ENCODE results near the gene RAPGEF5. TPM values are rescaled to one million over a fixed set of nuclear protein-coding genes. Genes with fewer than 3 reads are reported as not detected.

RAPGEF5 gene
- total RNA-seq, 1 experiment from 2014 or later: 5.6 TPM

GRCh38 chr7:22193450-22193983 is 163.4 kb downstream of the RAPGEF5 start:
- H3K9me3 ChIP-seq (ENCODE audit: low read length): no peaks in the 10 kb centered on the region
- H3K27ac ChIP-seq (ENCODE audit: low read length): no peak overlapping the region
- no peak overlapping the region for H3K4me2 ChIP-seq (ENCODE audit: low read length)
- ChIA-PET POLR2A (ENCODE audit: unreplicated experiment) (no interaction called here), CTCF (no interaction called here)
- TF ChIP-seq EZH2 (IDR thresholded peaks at IDR 0.05; ENCODE audit: low read length, unreplicated experiment) (no peak), EZH2phosphoT487 (IDR thresholded peaks at IDR 0.05; ENCODE audit: borderline replicate concordance, low read length) (no peak), CTCF (conservative IDR thresholded peaks at IDR 0.05; ENCODE audit: low read depth, low read length) (no peak)
- H3K27me3 ChIP-seq (ENCODE audit: low read length): no peaks in the 10 kb centered on the region
- intact Hi-C loops (cut with micrococcal nuclease): no loop called here
- H2AFZ ChIP-seq (ENCODE audit: low read length): no peak overlapping the region
- H3K9ac ChIP-seq (ENCODE audit: low read length): no peak overlapping the region
- H3K4me1 ChIP-seq (ENCODE audit: insufficient read depth, low read length): no peaks in the 10 kb centered on the region
- no TSS peak for BruUV-seq (replicated peaks)
- H3K9me2 ChIP-seq (replicated peaks; ENCODE audit: low read length): no peaks in the 10 kb centered on the region
- DNase-seq (no peak), ATAC-seq (no peak)
- no peaks in the 10 kb centered on the region for H3F3A ChIP-seq (ENCODE audit: low read length, unreplicated experiment)
- H3K4me3 ChIP-seq (ENCODE audit: low read length): no peak overlapping the region
- H3K79me2 ChIP-seq (ENCODE audit: low read length): no peaks in the 10 kb centered on the region
- H3K36me3 ChIP-seq (ENCODE audit: low read depth, low read length): no peaks in the 10 kb centered on the region
- H4K20me1 ChIP-seq (ENCODE audit: low read length): no peaks in the 10 kb centered on the region

- ChIA-PET CTCF (no interaction called here), POLR2A (ENCODE audit: unreplicated experiment) (no interaction called here)
- TF ChIP-seq EZH2 (IDR thresholded peaks at IDR 0.05; ENCODE audit: low read length, unreplicated experiment) (no peak), CTCF (conservative IDR thresholded peaks at IDR 0.05; ENCODE audit: low read depth, low read length) (no peak), EZH2phosphoT487 (IDR thresholded peaks at IDR 0.05; ENCODE audit: borderline replicate concordance, low read length) (no peak)
- Histone ChIP-seq H3K36me3 (ENCODE audit: low read depth, low read length) (no peaks in the 10 kb centered on the region), H4K20me1 (ENCODE audit: low read length) (no peaks in the 10 kb centered on the region), H3K9me2 (replicated peaks; ENCODE audit: low read length) (no peaks in the 10 kb centered on the region), H3F3A (ENCODE audit: low read length, unreplicated experiment) (no peaks in the 10 kb centered on the region), H3K4me2 (ENCODE audit: low read length) (no peak overlapping the region), H3K4me3 (ENCODE audit: low read length) (no peak overlapping the region), H3K9me3 (ENCODE audit: low read length) (no peaks in the 10 kb centered on the region), H3K79me2 (ENCODE audit: low read length) (no peaks in the 10 kb centered on the region), H3K4me1 (ENCODE audit: insufficient read depth, low read length) (no peaks in the 10 kb centered on the region), H3K9ac (ENCODE audit: low read length) (no peak overlapping the region), H3K27ac (ENCODE audit: low read length) (no peak overlapping the region), H3K27me3 (ENCODE audit: low read length) (no peaks in the 10 kb centered on the region), H2AFZ (ENCODE audit: low read length) (no peak overlapping the region)
- no peak for DNase-seq
- ATAC-seq: no peak
- intact Hi-C loops (cut with micrococcal nuclease): no loop called here
- BruUV-seq (replicated peaks): no TSS peak
Measured at GRCh38 chr7:22192801-22193200, 164.2 kb downstream of the RAPGEF5 start.

GRCh38 chr7:22190736-22191135 is 166.2 kb downstream of the RAPGEF5 start:
- no peak overlapping the region for H3K4me2 ChIP-seq (ENCODE audit: low read length)
- CTCF ChIA-PET: no interaction called here

More at GRCh38 chr7:22190736-22191135, 166.2 kb downstream of the RAPGEF5 start:
- intact Hi-C loops (cut with micrococcal nuclease): no loop called here
- H3K79me2 ChIP-seq (ENCODE audit: low read length): no peaks in the 10 kb centered on the region
- no peak for ATAC-seq
- no peaks in the 10 kb centered on the region for H3K4me1 ChIP-seq (ENCODE audit: insufficient read depth, low read length)
- H3K4me3 ChIP-seq (ENCODE audit: low read length): no peak overlapping the region
- no peaks in the 10 kb centered on the region for H3K9me2 ChIP-seq (replicated peaks; ENCODE audit: low read length)
- POLR2A ChIA-PET (ENCODE audit: unreplicated experiment): interaction anchor here (0.6 kb wide), 1 partner anchor 404 kb away, joined by 3 read pairs; no protein-coding TSS in a partner anchor
- H3K9me3 ChIP-seq (ENCODE audit: low read length): no peaks in the 10 kb centered on the region
- H3K9ac ChIP-seq (ENCODE audit: low read length): no peak overlapping the region
- H3K36me3 ChIP-seq (ENCODE audit: low read depth, low read length): no peaks in the 10 kb centered on the region
- no peaks in the 10 kb centered on the region for H3K27me3 ChIP-seq (ENCODE audit: low read length)
- no peak overlapping the region for H2AFZ ChIP-seq (ENCODE audit: low read length)
- TF ChIP-seq CTCF (conservative IDR thresholded peaks at IDR 0.05; ENCODE audit: low read depth, low read length) (no peak), EZH2 (IDR thresholded peaks at IDR 0.05; ENCODE audit: low read length, unreplicated experiment) (no peak), EZH2phosphoT487 (IDR thresholded peaks at IDR 0.05; ENCODE audit: borderline replicate concordance, low read length) (no peak)
- no peaks in the 10 kb centered on the region for H3F3A ChIP-seq (ENCODE audit: low read length, unreplicated experiment)
- no peak for DNase-seq
- no peak overlapping the region for H3K27ac ChIP-seq (ENCODE audit: low read length)
- no peaks in the 10 kb centered on the region for H4K20me1 ChIP-seq (ENCODE audit: low read length)
- BruUV-seq (replicated peaks): no TSS peak

Measured in PC-3 (cell line).